GM10266 (cell line): ENCODE results near the gene LRP6.

Experiments used
- DNase-seq: peaks from one replicate; pipeline ENCODE4 v3.0.0; 2012; ENCODE audit errors: extremely low spot score
- TF ChIP-seq, protein P1 (sequence below): IDR thresholded peaks from 2 replicates; pipeline ENCODE4 v1.5.1; 2012; ENCODE audit warnings: mild to moderate bottlenecking, low read depth; ENCODE audit not compliant: control insufficient read depth, insufficient read depth; ENCODE audit errors: missing control alignments

The LRP6 gene

DNA sequence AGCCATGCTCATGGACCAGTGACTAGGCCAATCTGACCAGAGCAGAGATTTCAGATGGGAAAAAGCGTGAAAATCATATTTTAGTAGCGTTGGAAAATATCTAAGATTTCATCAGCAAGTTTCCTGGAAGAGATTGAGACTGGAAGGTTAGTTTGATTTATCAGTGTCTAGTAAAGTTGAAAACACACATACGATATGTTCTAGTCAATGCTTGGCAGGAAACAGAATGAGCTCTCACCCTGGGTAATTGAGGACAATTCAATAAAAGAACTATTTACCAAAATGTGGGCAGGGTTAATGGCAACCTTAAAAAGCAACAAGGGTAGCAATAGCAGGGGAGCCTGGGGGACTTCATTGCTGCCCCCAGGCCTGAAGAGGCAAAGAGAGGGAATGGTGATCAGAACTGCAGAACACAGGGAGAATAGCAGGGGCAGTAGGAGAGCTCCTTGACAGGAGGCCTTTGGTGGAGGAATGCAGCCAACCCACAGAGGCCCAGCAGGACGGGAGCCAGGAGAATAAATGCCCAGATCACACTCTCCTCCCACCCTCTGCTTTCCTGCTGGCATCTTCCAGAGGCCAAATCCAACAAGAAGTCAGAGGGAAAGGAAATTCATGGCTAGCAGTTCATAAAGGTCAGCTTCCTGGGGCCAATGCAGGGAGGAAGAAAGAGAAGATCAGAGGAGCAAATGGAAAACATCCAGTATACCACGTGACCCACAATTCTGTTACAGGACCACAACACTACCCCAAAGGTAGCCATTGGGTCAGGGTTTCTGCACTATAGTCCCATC lies 27.6 kb upstream of the LRP6 start:
- DNase-seq, result no peak
- TF ChIP-seq, protein P1, sequence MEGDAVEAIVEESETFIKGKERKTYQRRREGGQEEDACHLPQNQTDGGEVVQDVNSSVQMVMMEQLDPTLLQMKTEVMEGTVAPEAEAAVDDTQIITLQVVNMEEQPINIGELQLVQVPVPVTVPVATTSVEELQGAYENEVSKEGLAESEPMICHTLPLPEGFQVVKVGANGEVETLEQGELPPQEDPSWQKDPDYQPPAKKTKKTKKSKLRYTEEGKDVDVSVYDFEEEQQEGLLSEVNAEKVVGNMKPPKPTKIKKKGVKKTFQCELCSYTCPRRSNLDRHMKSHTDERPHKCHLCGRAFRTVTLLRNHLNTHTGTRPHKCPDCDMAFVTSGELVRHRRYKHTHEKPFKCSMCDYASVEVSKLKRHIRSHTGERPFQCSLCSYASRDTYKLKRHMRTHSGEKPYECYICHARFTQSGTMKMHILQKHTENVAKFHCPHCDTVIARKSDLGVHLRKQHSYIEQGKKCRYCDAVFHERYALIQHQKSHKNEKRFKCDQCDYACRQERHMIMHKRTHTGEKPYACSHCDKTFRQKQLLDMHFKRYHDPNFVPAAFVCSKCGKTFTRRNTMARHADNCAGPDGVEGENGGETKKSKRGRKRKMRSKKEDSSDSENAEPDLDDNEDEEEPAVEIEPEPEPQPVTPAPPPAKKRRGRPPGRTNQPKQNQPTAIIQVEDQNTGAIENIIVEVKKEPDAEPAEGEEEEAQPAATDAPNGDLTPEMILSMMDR, result no peak

DNA sequence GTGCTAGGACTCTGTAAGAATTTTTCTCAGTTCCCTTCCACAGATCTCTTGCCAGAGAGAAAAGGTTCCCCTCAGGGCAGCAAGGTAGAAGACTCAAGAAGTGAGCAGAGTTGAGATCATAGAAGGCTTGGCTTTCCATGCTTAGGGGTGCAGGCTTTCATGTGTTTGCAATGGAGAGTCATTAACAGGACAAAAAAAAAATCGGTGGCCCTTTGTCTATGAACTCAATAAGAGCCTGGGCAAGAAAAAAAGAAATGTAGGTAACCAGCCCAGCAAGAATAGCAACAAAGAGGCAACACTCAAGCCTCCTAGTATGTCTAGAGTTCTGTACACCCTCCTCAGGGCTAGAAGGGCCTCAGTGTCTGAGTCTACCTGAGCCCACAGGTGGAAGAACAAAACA lies 23.4 kb upstream of the LRP6 start:
- DNase-seq, result no peak
- TF ChIP-seq, protein P1, result no peak

DNA sequence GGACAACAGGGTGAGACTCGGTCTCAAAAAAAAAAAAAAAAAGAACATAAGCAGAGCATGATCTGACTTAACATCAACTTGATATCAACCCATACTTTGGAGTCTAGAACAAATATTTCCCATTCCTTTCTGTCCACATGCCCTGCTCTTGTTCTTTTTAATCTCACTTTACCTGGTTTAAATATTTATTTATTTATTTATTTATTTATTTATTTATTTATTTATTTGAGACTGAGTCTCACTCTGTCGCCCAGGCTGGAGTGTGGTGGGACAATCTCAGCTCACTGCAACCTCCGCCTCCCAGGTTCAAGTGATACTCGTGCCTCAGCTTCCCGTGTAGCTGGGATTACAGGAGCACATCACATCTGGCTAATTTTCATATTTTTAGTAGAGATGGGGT lies 19.6 kb upstream of the LRP6 start:
- no peak for DNase-seq
- TF ChIP-seq, protein P1, result no peak

DNA sequence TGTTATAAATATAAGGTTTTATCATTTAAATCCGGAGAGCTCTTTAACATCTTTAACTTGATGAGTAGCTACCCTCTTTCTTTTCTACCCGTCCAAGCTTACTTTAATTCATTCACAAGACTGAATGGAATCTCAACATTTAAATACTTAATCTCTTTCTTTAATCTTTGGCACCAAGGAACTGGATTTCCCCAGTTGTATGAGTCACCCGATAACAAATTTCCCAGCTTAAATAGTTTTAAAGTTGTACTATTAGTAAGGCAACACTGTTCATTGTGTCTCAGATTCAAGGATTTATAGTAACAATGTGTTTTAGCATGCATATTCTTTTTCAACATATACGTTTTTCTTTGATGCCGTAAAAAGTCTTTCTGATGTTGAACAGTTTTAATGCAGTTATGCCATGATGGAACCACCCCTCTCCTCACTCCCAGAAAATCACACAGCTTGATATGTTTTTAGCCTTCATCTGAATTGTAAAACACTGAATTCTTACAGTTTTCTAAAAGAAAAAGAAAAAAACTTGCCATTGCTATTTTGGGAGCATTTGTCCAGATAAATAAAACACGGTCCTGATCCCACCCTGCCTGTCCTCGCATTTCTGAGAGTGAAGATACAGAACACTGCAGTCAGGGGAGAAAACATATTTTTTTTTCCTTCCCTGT lies 16.0 kb upstream of the LRP6 start:
- DNase-seq, result no peak
- TF ChIP-seq, protein P1, result no peak

DNA sequence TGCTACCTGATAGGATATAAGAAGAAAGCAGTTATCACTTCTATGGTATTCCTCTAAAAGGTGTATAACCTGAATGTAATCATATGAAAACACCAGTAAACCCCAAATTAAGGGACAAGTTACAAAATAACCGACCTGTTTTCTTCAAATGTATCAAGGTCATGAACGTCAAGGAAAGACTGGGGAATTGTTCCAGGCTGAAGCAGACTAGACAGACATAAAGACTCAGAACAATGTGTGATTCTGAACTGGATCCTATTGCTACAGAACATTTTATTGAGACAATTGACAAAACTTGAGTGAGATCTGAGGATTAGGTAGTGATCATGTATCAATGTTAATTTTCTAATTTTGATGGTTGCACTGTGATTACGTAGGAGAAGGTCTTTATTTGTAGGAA lies 15.4 kb upstream of the LRP6 start:
- TF ChIP-seq, protein P1, result no peak
- no peak for DNase-seq

DNA sequence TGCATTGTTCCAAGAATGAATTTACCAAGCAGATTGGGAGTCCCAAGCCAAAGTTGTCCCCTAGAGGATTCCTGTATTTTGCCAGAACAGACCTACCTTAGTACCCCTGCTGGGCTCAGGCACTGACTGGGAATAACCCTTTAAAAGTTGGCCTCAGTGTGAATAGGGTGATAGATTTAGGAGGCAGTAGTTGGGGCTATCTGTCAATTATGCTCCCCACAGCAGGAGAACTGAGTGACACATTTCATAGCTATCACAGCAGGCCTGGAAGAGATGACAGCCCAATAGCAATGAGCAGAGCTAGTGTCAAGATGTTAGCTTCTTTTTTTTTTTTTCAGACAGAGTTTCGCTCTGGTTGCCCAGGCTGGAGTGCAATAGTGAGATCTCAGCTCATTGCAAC lies 14.3 kb upstream of the LRP6 start:
- TF ChIP-seq, protein P1, result no peak
- no peak for DNase-seq

DNA sequence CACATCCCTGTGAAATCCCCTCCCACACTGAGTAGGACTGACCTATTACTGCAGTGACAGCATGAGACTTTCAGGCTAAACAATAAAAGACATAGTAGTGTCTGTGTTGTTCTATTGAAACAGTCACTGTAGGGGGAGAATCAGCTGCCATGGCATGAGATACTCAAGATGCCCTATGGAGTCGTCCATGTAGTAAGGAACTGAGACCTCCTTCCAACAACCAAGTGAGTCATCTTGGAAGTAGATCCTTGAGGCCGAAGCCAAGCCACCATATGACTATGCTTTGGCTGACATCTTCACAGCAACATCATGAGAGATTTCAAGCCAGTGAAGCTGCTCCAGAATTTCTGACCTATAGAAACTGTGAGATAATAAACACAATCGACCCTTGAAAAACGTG lies 12.1 kb upstream of the LRP6 start:
- DNase-seq, result no peak
- TF ChIP-seq, protein P1, result no peak
